HUES64 (cell line): ENCODE data around the gene FAM241B.

ENCODE experiments used
- H3K27ac ChIP-seq: 2 replicates; pipeline ENCODE4 v1.7.0; 2013; ENCODE audit warnings: low read depth, low read length, inconsistent platforms
- H3K27me3 ChIP-seq: 2 replicates; pipeline ENCODE4 v1.6.1; 2013; ENCODE audit warnings: mild to moderate bottlenecking, low read length; ENCODE audit not compliant: insufficient read depth
- H3K36me3 ChIP-seq: 2 replicates; pipeline ENCODE4 v1.6.1; 2013; ENCODE audit warnings: mild to moderate bottlenecking, low read length; ENCODE audit not compliant: insufficient read depth
- H3K4me1 ChIP-seq: 2 replicates; pipeline ENCODE4 v1.6.1; 2013; ENCODE audit warnings: mild to moderate bottlenecking, low read length, moderate library complexity; ENCODE audit not compliant: insufficient read depth
- H3K4me3 ChIP-seq: 2 replicates; pipeline ENCODE4 v1.5.1; 2013; ENCODE audit warnings: mild to moderate bottlenecking, low read length, moderate library complexity
- H3K9ac ChIP-seq: 2 replicates; pipeline ENCODE4 v1.6.1; 2013; ENCODE audit warnings: mild to moderate bottlenecking, low read depth, low read length
- H3K9me3 ChIP-seq: 2 replicates; pipeline ENCODE4 v1.6.1; 2013; ENCODE audit warnings: low read depth, low read length; ENCODE audit not compliant: insufficient read depth
- WGBS: fragments of 150-250, 120-280 bp; methylation state at CpG from one replicate; pipeline ENCODE4 v1.1.7; 2013; ENCODE audit warnings: missing lambda C conversion rate; 5-methylcytosine and 5-hydroxymethylcytosine counted together

The FAM241B gene

GRCh38 chr10:69660296-69660695, 30.2 kb downstream of the FAM241B start:
- Histone ChIP-seq H3K27me3 (no peaks in the 10 kb centered on the region), H3K9me3 (no peaks in the 10 kb centered on the region), H3K4me3 (no peak overlapping the region), H3K27ac (no peak overlapping the region), H3K9ac (no peak overlapping the region), H3K4me1 (peaks cover 23% of the 10 kb centered on the region), H3K36me3 (no peaks in the 10 kb centered on the region)
- WGBS = 74% methylated on average over 6 of the region's 6 CpGs

GRCh38 chr10:69661414-69662172, 31.5 kb downstream of the FAM241B start:
- Histone ChIP-seq H3K9me3 (no peaks in the 10 kb centered on the region), H3K4me1 (peaks cover 10% of the 10 kb centered on the region), H3K4me3 (no peak overlapping the region), H3K36me3 (no peaks in the 10 kb centered on the region), H3K27ac (no peak overlapping the region), H3K9ac (no peak overlapping the region), H3K27me3 (no peaks in the 10 kb centered on the region)
- WGBS = 83% methylated on average over 4 of the region's 4 CpGs

GRCh38 chr10:69662173-69662877, 32.3 kb downstream of the FAM241B start:
- Histone ChIP-seq H3K9me3 (no peaks in the 10 kb centered on the region), H3K4me3 (no peak overlapping the region), H3K27me3 (no peaks in the 10 kb centered on the region), H3K4me1 (0 out of 2 replicates have a peak, but pooled peaks cover 5% of the 10 kb centered on the region), H3K9ac (no peak overlapping the region), H3K36me3 (no peaks in the 10 kb centered on the region), H3K27ac (no peak overlapping the region)
- 89% methylated on average over 11 of the region's 11 CpGs for WGBS

GRCh38 chr10:69662901-69663300, 32.9 kb downstream of the FAM241B start:
- Histone ChIP-seq H3K27ac (no peak overlapping the region), H3K4me1 (0 out of 2 replicates have a peak, but pooled peaks cover 5% of the 10 kb centered on the region), H3K27me3 (no peaks in the 10 kb centered on the region), H3K36me3 (no peaks in the 10 kb centered on the region), H3K9me3 (no peaks in the 10 kb centered on the region), H3K4me3 (no peak overlapping the region), H3K9ac (no peak overlapping the region)
- 96% methylated on average over 7 of the region's 7 CpGs for WGBS

- 71% methylated on average over 9 of the region's 9 CpGs for WGBS
Measured at GRCh38 chr10:69663369-69663947, 33.4 kb downstream of the FAM241B start.

GRCh38 chr10:69665474-69666320, 35.6 kb downstream of the FAM241B start:
- no peaks in the 10 kb centered on the region for H3K9me3 ChIP-seq
- no peak overlapping the region for H3K27ac ChIP-seq
- no peaks in the 10 kb centered on the region for H3K27me3 ChIP-seq
- no peaks in the 10 kb centered on the region for H3K36me3 ChIP-seq
- no peak overlapping the region for H3K9ac ChIP-seq
- no peak overlapping the region for H3K4me3 ChIP-seq
- 94% methylated on average over 17 of the region's 17 CpGs for WGBS
- 0 out of 2 replicates have a peak, but pooled peaks cover 5% of the 10 kb centered on the region for H3K4me1 ChIP-seq

More at GRCh38 chr10:69663369-69663947, 33.4 kb downstream of the FAM241B start:
- Histone ChIP-seq H3K27ac (no peak overlapping the region), H3K4me3 (no peak overlapping the region), H3K9me3 (no peaks in the 10 kb centered on the region), H3K9ac (no peak overlapping the region), H3K27me3 (no peaks in the 10 kb centered on the region), H3K36me3 (no peaks in the 10 kb centered on the region), H3K4me1 (0 out of 2 replicates have a peak, but pooled peaks cover 5% of the 10 kb centered on the region)

- H3K9ac ChIP-seq = no peak overlapping the region
- WGBS = 91% methylated on average over 4 of the region's 4 CpGs
- no peaks in the 10 kb centered on the region for H3K36me3 ChIP-seq
- H3K4me3 ChIP-seq = no peak overlapping the region
- H3K4me1 ChIP-seq = 0 out of 2 replicates have a peak, but pooled peaks cover 5% of the 10 kb centered on the region
- H3K27ac ChIP-seq = no peak overlapping the region
- no peaks in the 10 kb centered on the region for H3K9me3 ChIP-seq
- H3K27me3 ChIP-seq = no peaks in the 10 kb centered on the region
Measured at GRCh38 chr10:69666756-69667155, 36.7 kb downstream of the FAM241B start.

GRCh38 chr10:69668721-69669120, 38.7 kb downstream of the FAM241B start:
- H3K4me3 ChIP-seq = no peak overlapping the region
- 66% methylated on average over 4 of the region's 5 CpGs for WGBS
- H3K27me3 ChIP-seq = no peaks in the 10 kb centered on the region
- H3K4me1 ChIP-seq = no peaks in the 10 kb centered on the region
- H3K27ac ChIP-seq = no peak overlapping the region
- H3K9me3 ChIP-seq = no peaks in the 10 kb centered on the region
- no peak overlapping the region for H3K9ac ChIP-seq
- no peaks in the 10 kb centered on the region for H3K36me3 ChIP-seq

GRCh38 chr10:69669409-69669808, 39.4 kb downstream of the FAM241B start:
- no peak overlapping the region for H3K27ac ChIP-seq
- 89% methylated on average over 4 of the region's 4 CpGs for WGBS
- no peaks in the 10 kb centered on the region for H3K4me1 ChIP-seq
- no peak overlapping the region for H3K4me3 ChIP-seq
- no peaks in the 10 kb centered on the region for H3K36me3 ChIP-seq
- H3K27me3 ChIP-seq = no peaks in the 10 kb centered on the region
- no peaks in the 10 kb centered on the region for H3K9me3 ChIP-seq
- H3K9ac ChIP-seq = no peak overlapping the region

GRCh38 chr10:69673521-69673920, 43.5 kb downstream of the FAM241B start:
- Histone ChIP-seq H3K27me3 (no peaks in the 10 kb centered on the region), H3K9me3 (no peaks in the 10 kb centered on the region), H3K36me3 (no peaks in the 10 kb centered on the region), H3K9ac (no peak overlapping the region), H3K4me1 (no peaks in the 10 kb centered on the region), H3K27ac (no peak overlapping the region), H3K4me3 (no peak overlapping the region)
- WGBS = 91% methylated on average over 3 of the region's 3 CpGs
